AG04450 (cell line): ENCODE results near the gene BRI3. TPM values are rescaled to one million over a fixed set of nuclear protein-coding genes. Genes with fewer than 3 reads are reported as not detected.
A peak's percentile ranks its signal among the peaks of the same experiment; 100 is the strongest.

Experiments used
- CTCF ChIA-PET: fragments of 300-600, 350-600 bp; formaldehyde crosslinking; extraction: SDS; loops from one replicate; lab custom pipeline; 2022; ENCODE audit warnings: antibody characterized with exemption, inconsistent platforms; lab: Charles Lee
- POLR2A ChIA-PET: fragments of 350-600 bp; formaldehyde crosslinking; extraction: SDS; loops from one replicate; lab custom pipeline; 2021; ENCODE audit warnings: antibody characterized with exemption, inconsistent platforms; lab: Yijun Ruan, JAX
- DNase-seq: peaks from one replicate; pipeline ENCODE4 v3.0.0-alpha.2; 2011; ENCODE audit warnings: low read depth, low spot score
- H3K27ac ChIP-seq: one replicate; pipeline ENCODE4 v1.5.1; 2012; ENCODE audit warnings: low read depth, low read length, control low read depth
- H3K27me3 ChIP-seq: one replicate; pipeline ENCODE4 v1.6.0; 2012; ENCODE audit warnings: low read length; ENCODE audit not compliant: control insufficient read depth, insufficient read depth
- H3K4me3 ChIP-seq: 2 replicates; pipeline ENCODE4 v1.5.1; 2011; ENCODE audit warnings: mild to moderate bottlenecking, low read depth, low read length, control low read depth
- H3K9me3 ChIP-seq: 2 replicates; pipeline ENCODE4 v1.5.1; 2012; ENCODE audit warnings: low read length; ENCODE audit not compliant: control insufficient read depth, insufficient read depth
- polyA plus RNA-seq: library from polyadenylated mRNA; depleted of rRNA; stranded (reverse); fragments of >200 nt; gene quantifications from 2 replicates; pipeline ENCODE4 v1.2.3, GENCODE V29; 2011
- TF ChIP-seq, protein P1 (sequence below): IDR thresholded peaks from 2 replicates; pipeline ENCODE4 v1.5.1; 2011; ENCODE audit warnings: low read depth, low read length, control low read depth, inconsistent platforms

The BRI3 gene
- polyA plus RNA-seq, 1 experiment, result 91.9 TPM

DNA sequence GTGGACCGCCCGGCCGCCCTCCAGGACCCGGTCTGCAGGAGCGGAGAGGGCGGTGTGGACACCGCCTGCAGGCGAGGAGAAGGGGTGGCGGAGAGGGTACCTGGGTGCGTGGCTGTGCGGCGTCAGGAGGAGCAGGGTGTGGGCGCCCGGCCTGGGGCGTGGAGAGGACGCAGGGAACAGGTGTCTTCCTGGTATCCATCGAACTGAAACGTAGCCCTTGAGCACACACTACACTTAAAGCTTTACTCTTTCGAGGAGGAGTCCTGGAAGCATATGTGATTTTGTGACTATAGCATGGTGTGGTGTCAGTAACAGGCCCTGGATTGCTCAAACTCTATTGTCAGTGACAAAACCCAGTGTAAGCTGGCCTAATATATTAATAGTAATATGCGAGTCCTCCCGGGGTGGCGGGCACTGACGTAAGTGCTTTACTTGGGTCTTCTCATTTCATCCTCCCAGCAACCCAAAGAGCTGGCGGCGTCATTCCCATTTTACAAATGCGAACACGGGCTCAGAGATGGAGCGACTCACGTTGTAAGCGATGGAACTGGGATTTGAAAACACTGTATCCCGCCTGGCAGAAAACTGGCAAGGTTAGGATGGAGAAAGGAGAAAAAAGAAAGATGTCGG lies 28.9 kb upstream of the BRI3 start:
- TF ChIP-seq, protein P1, sequence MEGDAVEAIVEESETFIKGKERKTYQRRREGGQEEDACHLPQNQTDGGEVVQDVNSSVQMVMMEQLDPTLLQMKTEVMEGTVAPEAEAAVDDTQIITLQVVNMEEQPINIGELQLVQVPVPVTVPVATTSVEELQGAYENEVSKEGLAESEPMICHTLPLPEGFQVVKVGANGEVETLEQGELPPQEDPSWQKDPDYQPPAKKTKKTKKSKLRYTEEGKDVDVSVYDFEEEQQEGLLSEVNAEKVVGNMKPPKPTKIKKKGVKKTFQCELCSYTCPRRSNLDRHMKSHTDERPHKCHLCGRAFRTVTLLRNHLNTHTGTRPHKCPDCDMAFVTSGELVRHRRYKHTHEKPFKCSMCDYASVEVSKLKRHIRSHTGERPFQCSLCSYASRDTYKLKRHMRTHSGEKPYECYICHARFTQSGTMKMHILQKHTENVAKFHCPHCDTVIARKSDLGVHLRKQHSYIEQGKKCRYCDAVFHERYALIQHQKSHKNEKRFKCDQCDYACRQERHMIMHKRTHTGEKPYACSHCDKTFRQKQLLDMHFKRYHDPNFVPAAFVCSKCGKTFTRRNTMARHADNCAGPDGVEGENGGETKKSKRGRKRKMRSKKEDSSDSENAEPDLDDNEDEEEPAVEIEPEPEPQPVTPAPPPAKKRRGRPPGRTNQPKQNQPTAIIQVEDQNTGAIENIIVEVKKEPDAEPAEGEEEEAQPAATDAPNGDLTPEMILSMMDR, result 0 out of 2 replicates have a peak, but pooled peaks have one; percentile 4
- H3K27me3 ChIP-seq, result no peaks in the 10 kb centered on the region
- peak overlapping the region; percentile 95 for H3K4me3 ChIP-seq
- ChIA-PET POLR2A (no interaction called here), CTCF (no interaction called here)
- DNase-seq, result no peak
- no peak overlapping the region for H3K27ac ChIP-seq
- H3K9me3 ChIP-seq, result no peaks in the 10 kb centered on the region; the same call in 1 of the 2 replicates

DNA sequence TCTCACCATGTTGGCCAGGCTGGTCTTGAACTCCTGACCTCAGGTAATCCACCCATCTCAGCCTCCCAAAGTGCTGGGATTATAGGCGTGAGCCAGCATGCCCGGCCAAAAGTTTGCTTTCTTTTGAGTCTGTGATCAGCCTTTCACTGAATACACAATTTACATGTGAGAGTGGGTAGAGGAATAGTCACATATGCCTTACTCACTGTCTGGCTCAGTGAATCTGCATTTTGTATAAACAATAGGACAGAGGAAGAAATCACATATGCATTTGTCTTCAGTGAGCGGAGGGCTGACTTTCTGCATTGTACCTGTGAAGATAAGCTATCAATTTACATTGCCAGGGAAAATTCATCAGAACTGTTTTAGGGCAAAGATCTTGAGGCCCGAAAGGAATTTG lies 27.0 kb upstream of the BRI3 start:
- CTCF ChIA-PET, result interaction anchor here (0.6 to 1.2 kb wide), 2 partner anchors 20 to 148 kb away, joined by 5 to 6 read pairs; no protein-coding TSS in a partner anchor
- DNase-seq, result no peak
- Histone ChIP-seq H3K4me3 (no peak overlapping the region), H3K9me3 (no peaks in the 10 kb centered on the region; the same call in 1 of the 2 replicates), H3K27ac (no peak overlapping the region), H3K27me3 (no peaks in the 10 kb centered on the region)
- POLR2A ChIA-PET, result no interaction called here
- TF ChIP-seq, protein P1, result no peak

DNA sequence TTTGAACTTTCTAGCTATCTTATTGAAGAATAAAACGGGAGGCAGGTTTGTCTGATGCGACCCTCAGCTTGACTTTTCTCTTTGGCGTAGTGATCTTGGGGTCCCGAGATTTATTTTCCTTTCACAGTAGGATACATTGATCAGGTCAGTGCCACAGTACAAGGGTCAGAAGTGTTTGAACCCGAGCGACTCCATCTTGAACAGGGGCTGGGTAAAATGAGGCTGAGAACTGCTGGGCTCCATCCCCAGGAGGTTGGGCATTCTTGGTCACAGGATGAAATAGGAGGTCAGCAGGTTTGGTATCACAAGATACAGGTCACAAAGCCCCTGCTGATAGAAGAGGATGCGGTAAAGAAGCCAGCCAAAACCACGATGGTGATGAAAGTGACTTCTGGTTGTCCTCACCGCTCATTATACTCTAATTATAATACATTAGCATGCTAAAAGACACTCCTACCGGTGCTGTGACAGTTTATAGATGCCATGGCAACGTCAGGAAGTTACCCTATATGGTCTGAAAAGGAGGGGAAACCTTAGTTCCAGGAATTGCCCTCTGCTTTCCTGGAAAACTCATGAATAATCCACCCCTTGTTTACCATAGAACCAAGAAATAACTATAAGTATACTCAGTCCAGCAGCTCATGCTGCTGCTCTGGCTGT lies 26.4 kb upstream of the BRI3 start:
- ChIA-PET POLR2A (no interaction called here), CTCF (interaction anchor here (0.6 to 1.2 kb wide), 3 partner anchors 20 to 162 kb away, joined by 3 to 6 read pairs (median 5); no protein-coding TSS in a partner anchor)
- Histone ChIP-seq H3K27me3 (no peaks in the 10 kb centered on the region), H3K4me3 (no peak overlapping the region), H3K27ac (no peak overlapping the region), H3K9me3 (no peaks in the 10 kb centered on the region; the same call in 1 of the 2 replicates)
- TF ChIP-seq, protein P1, result no peak
- DNase-seq, result no peak

DNA sequence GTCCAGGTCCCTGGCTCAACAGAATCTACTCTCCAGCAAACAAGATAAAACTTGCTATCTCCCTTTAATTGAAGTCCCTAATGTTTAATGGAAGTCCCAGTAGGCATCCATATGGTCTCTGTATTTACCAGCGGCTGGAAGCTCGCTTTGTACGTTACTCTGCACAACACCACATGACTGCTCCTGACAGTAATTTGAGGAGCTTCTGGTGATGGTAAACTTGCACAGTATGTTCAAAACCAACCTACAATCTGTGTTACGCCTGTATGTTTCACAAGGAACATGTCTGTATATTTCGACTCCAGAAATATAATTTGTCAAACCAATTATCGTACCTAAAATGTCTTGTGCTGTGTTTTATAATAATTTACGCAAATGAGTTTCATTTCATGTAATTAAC lies 25.1 kb upstream of the BRI3 start:
- no peak for DNase-seq
- H3K27me3 ChIP-seq, result no peaks in the 10 kb centered on the region
- ChIA-PET POLR2A (no interaction called here), CTCF (no interaction called here)
- TF ChIP-seq, protein P1, result no peak
- no peaks in the 10 kb centered on the region; the same call in 1 of the 2 replicates for H3K9me3 ChIP-seq
- H3K27ac ChIP-seq, result no peak overlapping the region
- H3K4me3 ChIP-seq, result no peak overlapping the region

DNA sequence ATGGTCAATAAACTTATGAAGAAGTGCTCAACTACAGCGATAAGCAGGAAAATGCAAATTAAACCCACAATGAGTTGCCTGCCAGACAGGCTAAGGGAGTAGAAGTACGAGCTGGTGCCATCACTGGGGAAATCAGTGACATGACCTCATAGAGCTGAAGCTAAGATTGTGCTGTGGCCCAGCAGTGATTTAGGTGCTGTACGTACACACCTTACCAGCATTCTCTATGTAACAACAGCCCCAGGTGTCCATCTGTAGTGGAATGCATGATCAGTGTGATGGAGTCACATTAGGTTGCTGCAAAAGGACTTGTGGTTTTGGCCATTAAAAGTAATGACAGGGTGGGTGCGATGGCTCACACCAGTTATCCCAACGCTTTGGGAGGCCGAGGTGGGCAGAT lies 23.8 kb upstream of the BRI3 start:
- Histone ChIP-seq H3K4me3 (no peak overlapping the region), H3K27me3 (no peaks in the 10 kb centered on the region), H3K27ac (no peak overlapping the region), H3K9me3 (no peaks in the 10 kb centered on the region)
- CTCF ChIA-PET, result no interaction called here
- TF ChIP-seq, protein P1, result no peak
- no peak for DNase-seq
- POLR2A ChIA-PET, result no interaction called here
